RCC 7860 (cell line): ENCODE results near the gene ZNF641.
"Not testable (repeated sequence)": the region's sequence is repeated elsewhere in the genome, so short reads cannot be mapped to it uniquely, and the experiment has no call there.

Experiments used
- DNase-seq: peaks from one replicate; pipeline ENCODE4 v3.0.0-alpha.2; 2015; ENCODE audit warnings: low spot score
- FAIRE-seq: peaks from 2 replicates; lab custom pipeline; 2012; peaks lifted over from hg19 to GRCh38; lab: Jason Lieb, UNC

Gene ZNF641

GRCh38 chr12:48336061-48336460 is 14.7 kb downstream of the ZNF641 start:
- FAIRE-seq (no peak), DNase-seq (no peak)

GRCh38 chr12:48334808-48335207 is 15.9 kb downstream of the ZNF641 start:
- FAIRE-seq (no peak), DNase-seq (no peak)

- not testable (repeated sequence) for FAIRE-seq, DNase-seq
Observed at GRCh38 chr12:48333680-48334079, 17.0 kb downstream of the ZNF641 start.

- DNase-seq: no peak
- FAIRE-seq: no peak
Observed at GRCh38 chr12:48331399-48331798, 19.3 kb downstream of the ZNF641 start.

- DNase-seq (no peak), FAIRE-seq (no peak)
Observed at GRCh38 chr12:48329199-48329939, 21.4 kb downstream of the ZNF641 start.

GRCh38 chr12:48316491-48316890 is 34.2 kb downstream of the ZNF641 start:
- FAIRE-seq (no peak), DNase-seq (no peak)

- no peak for FAIRE-seq
- DNase-seq: no peak
Observed at GRCh38 chr12:48311313-48311712, 39.4 kb downstream of the ZNF641 start.

GRCh38 chr12:48307269-48307668 is 43.5 kb downstream of the ZNF641 start:
- DNase-seq (no peak), FAIRE-seq (no peak)

GRCh38 chr12:48305190-48305589 is 45.5 kb downstream of the ZNF641 start:
- no peak for DNase-seq
- no peak for FAIRE-seq

- no peak for DNase-seq
- no peak for FAIRE-seq
Observed at GRCh38 chr12:48302161-48302911, 48.4 kb downstream of the ZNF641 start.

GRCh38 chr12:48300774-48301173 is 49.9 kb downstream of the ZNF641 start:
- FAIRE-seq: no peak
- DNase-seq: no peak

GRCh38 chr12:48296586-48297282 is 54.0 kb downstream of the ZNF641 start:
- FAIRE-seq (no peak), DNase-seq (no peak)

- no peak for FAIRE-seq
- DNase-seq: no peak
Observed at GRCh38 chr12:48292040-48292439, 58.7 kb downstream of the ZNF641 start.

GRCh38 chr12:48291511-48291910 is 59.2 kb downstream of the ZNF641 start:
- FAIRE-seq (no peak), DNase-seq (no peak)

GRCh38 chr12:48288387-48289268 is 62.1 kb downstream of the ZNF641 start:
- FAIRE-seq (no peak), DNase-seq (no peak)
